Breast epithelium (tissue), 4 donors: ENCODE measurements around the gene SNCA. TPM values are rescaled to one million over a fixed set of nuclear protein-coding genes. Genes with fewer than 3 reads are reported as not detected.

Experiments
- DNase-seq, 2 donors: peaks; one replicate each; pipeline ENCODE4 v3.0.0-alpha.2; 2019; ENCODE audit warnings: low spot score in 2 of 2
- H3K27ac ChIP-seq, 2 donors: fragments of 200-600 bp; sonication (generic) in 1 of 2; one replicate each; pipeline ENCODE4 v1.5.1; 2016 to 2019; ENCODE audit warnings: mild to moderate bottlenecking in 1 of 2
- H3K27me3 ChIP-seq, 2 donors: fragments of 200-600 bp; sonication (generic) in 1 of 2; one replicate each; pipeline versions ENCODE4 v1.5.1 to v1.6.0; 2017 to 2019; ENCODE audit warnings: control low read depth in 1 of 2, mild to moderate bottlenecking in 1 of 2
- H3K36me3 ChIP-seq: fragments of 200-600 bp; one replicate; pipeline ENCODE4 v1.5.1; 2019
- H3K4me1 ChIP-seq, 2 donors: fragments of 200-600 bp; sonication (generic); one replicate each; pipeline ENCODE4 v1.5.1; 2016 to 2019; ENCODE audit warnings: control low read depth in 1 of 2
- H3K4me3 ChIP-seq, 3 donors: fragments of 200-600 bp; sonication (generic); 1 replicate in 2 of 3; 2 replicates in 1 of 3; pipeline ENCODE4 v1.5.1; 2016 to 2019; ENCODE audit warnings: mild to moderate bottlenecking in 3 of 3, moderate library complexity in 2 of 3
- H3K9me3 ChIP-seq, 2 donors: fragments of 200-600 bp; sonication (generic) in 1 of 2; one replicate each; pipeline ENCODE4 v1.5.1; 2016 to 2019; ENCODE audit warnings: control low read depth in 1 of 2
- POLR2A ChIP-seq: fragments of 450-650 bp; IDR thresholded peaks from one replicate; pipeline ENCODE4 v1.6.1; 2016; ENCODE audit warnings: antibody characterized with exemption, mild to moderate bottlenecking, moderate library complexity
- POLR2AphosphoS5 ChIP-seq, 3 donors: sonication (generic); formaldehyde crosslinking; IDR thresholded peaks; one replicate each; pipeline ENCODE4 v1.6.1; 2017; ENCODE audit warnings: antibody characterized with exemption in 3 of 3
- intact Hi-C: fragments of 100-400 bp; cut with DNase I; formaldehyde crosslinking; loops from one replicate; pipeline ENCODE4 v1.15.1; 2023; ENCODE audit warnings: low total_unique reads
- total RNA-seq, 3 donors: library from RNA; depleted of rRNA; stranded (reverse); fragments of >200 nt; gene quantifications; one replicate each; pipeline ENCODE4 v1.1.0, GENCODE V29; 2016
- TF ChIP-seq, protein P1 (sequence below), 3 donors: fragments of 450-650 bp; IDR thresholded peaks; one replicate each; pipeline ENCODE4 v1.5.1; 2016 to 2017; ENCODE audit warnings: antibody characterized with exemption in 3 of 3, mild to moderate bottlenecking in 3 of 3, moderate library complexity in 3 of 3

The SNCA gene
- total RNA-seq, 3 donors from 2014 or later, result 12.7 to 15.7 (median 15.4) TPM

GRCh38 chr4:89700766-89701423 is 136.1 kb downstream of the SNCA start:
- no peak for TF ChIP-seq POLR2AphosphoS5 (IDR thresholded peaks at IDR 0.05)
- TF ChIP-seq, protein P1, sequence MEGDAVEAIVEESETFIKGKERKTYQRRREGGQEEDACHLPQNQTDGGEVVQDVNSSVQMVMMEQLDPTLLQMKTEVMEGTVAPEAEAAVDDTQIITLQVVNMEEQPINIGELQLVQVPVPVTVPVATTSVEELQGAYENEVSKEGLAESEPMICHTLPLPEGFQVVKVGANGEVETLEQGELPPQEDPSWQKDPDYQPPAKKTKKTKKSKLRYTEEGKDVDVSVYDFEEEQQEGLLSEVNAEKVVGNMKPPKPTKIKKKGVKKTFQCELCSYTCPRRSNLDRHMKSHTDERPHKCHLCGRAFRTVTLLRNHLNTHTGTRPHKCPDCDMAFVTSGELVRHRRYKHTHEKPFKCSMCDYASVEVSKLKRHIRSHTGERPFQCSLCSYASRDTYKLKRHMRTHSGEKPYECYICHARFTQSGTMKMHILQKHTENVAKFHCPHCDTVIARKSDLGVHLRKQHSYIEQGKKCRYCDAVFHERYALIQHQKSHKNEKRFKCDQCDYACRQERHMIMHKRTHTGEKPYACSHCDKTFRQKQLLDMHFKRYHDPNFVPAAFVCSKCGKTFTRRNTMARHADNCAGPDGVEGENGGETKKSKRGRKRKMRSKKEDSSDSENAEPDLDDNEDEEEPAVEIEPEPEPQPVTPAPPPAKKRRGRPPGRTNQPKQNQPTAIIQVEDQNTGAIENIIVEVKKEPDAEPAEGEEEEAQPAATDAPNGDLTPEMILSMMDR (IDR thresholded peaks at IDR 0.05), result no peak
- TF ChIP-seq POLR2A, result no peak
- Histone ChIP-seq H3K27me3 (no peaks in the 10 kb centered on the region), H3K9me3 (no peaks in the 10 kb centered on the region), H3K27ac (no peak overlapping the region), H3K4me3 (no peak overlapping the region), H3K4me1 (no peaks in the 10 kb centered on the region), H3K36me3 (peaks cover 3% of the 10 kb centered on the region)
- DNase-seq, result no peak
- intact Hi-C loops, result no loop called here

DNA sequence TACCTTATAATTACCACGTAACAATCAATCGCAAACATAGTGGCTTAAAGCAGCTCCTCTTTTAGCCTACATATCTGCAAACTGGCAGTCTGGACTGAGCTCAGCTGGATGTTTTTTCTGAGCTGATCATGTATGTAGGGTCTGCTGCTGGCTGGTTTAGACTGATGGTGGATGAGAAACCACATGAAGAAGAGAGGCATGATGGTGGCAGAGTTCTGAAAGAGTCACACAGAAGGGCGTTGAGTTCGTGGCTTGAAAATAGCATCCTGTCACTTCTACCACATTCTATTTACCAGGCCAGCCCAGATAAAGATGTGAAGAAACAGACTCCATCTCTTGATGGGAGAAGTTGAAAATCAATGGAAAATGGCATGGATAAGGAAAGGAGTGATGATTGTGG is 151.3 kb downstream of the SNCA start:
- Histone ChIP-seq H3K9me3 (no peaks in the 10 kb centered on the region), H3K4me3 (no peak overlapping the region), H3K27ac (no peak overlapping the region), H3K4me1 (no peaks in the 10 kb centered on the region), H3K27me3 (no peaks in the 10 kb centered on the region), H3K36me3 (no peaks in the 10 kb centered on the region)
- intact Hi-C loops, result no loop called here
- TF ChIP-seq, protein P1 (IDR thresholded peaks at IDR 0.05), result no peak
- DNase-seq, result no peak

DNA sequence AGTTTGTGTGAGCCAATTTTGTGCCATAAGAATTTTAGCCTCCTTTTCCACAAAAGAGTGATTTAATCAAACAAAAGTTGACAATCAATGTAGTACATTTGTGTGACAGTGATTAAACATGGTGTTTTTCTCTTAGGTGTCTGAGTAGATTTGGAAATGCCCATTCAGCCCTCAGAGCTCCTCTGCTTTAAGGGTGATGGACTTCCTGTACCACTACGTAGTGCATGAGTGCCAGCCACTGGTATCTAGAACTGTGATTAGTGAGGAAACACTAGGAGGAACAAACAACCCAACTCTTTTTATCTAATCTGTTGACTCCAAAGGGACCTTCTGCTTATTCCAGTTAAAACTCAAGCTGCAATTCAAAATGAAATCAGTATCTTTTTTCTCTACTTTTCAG is 151.7 kb downstream of the SNCA start:
- Histone ChIP-seq H3K4me1 (no peaks in the 10 kb centered on the region), H3K27ac (no peak overlapping the region), H3K9me3 (no peaks in the 10 kb centered on the region), H3K4me3 (no peak overlapping the region), H3K27me3 (no peaks in the 10 kb centered on the region), H3K36me3 (no peaks in the 10 kb centered on the region)
- TF ChIP-seq, protein P1 (IDR thresholded peaks at IDR 0.05), result no peak
- TF ChIP-seq POLR2AphosphoS5 (IDR thresholded peaks at IDR 0.05), result no peak
- TF ChIP-seq POLR2A, result no peak
- no peak for DNase-seq
- intact Hi-C loops, result no loop called here

- Histone ChIP-seq H3K9me3 (no peaks in the 10 kb centered on the region), H3K27me3 (no peaks in the 10 kb centered on the region), H3K27ac (no peak overlapping the region), H3K4me3 (no peak overlapping the region), H3K4me1 (no peaks in the 10 kb centered on the region), H3K36me3 (no peaks in the 10 kb centered on the region)
- TF ChIP-seq POLR2AphosphoS5 (IDR thresholded peaks at IDR 0.05), result no peak
- TF ChIP-seq, protein P1 (IDR thresholded peaks at IDR 0.05), result no peak
- no peak for TF ChIP-seq POLR2A
- intact Hi-C loops, result no loop called here
- DNase-seq, result no peak
Observed at GRCh38 chr4:89684536-89684935, 152.4 kb downstream of the SNCA start.

DNA sequence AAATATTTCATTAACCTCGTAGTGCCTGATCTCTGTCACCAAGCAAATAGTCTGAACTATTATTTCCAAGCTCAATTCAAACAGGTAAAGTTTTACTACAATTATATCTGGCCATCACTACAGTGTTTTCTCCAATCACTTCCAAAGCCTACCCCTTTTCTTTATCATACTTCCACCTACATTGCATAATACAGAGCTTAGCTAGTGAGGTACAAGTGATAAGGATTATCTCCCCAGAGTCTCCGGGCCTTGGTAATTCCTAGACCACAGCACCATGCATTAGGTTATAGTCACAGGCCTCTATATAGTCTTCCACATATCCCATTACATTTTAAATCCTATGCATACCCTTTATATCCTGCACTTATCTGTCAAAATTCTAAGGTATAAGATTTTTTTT is 154.2 kb downstream of the SNCA start:
- intact Hi-C loops, result no loop called here
- TF ChIP-seq, protein P1 (IDR thresholded peaks at IDR 0.05), result no peak
- no peak for TF ChIP-seq POLR2A
- H3K27ac ChIP-seq, result no peak overlapping the region
- no peak for DNase-seq
- H3K9me3 ChIP-seq, result no peaks in the 10 kb centered on the region
- no peaks in the 10 kb centered on the region for H3K36me3 ChIP-seq
- H3K4me3 ChIP-seq, result peak overlapping the region in 1 of 3 donors; percentile 23
- no peaks in the 10 kb centered on the region for H3K27me3 ChIP-seq
- H3K4me1 ChIP-seq, result no peaks in the 10 kb centered on the region
